Gastroesophageal sphincter (tissue), 4 donors: ENCODE data around the gene NTN5. TPM values are rescaled to one million over a fixed set of nuclear protein-coding genes. Genes with fewer than 3 reads are reported as not detected.
A peak's percentile ranks its signal among the peaks of the same experiment; 100 is the strongest.

Experiments used
- ATAC-seq: fragments of 150-250 bp; one replicate; pipeline ENCODE4 v1.9.1; 2016; ENCODE audit warnings: mild to moderate bottlenecking, moderate library complexity
- H3K27ac ChIP-seq, 4 donors: fragments of 200-600 bp; sonication (generic) in 3 of 4; 1 replicate in 3 of 4; 2 replicates in 1 of 4; pipeline ENCODE4 v1.5.1; 2016 to 2019
- H3K27me3 ChIP-seq: fragments of 200-600 bp; sonication (generic); one replicate; pipeline ENCODE4 v1.5.1; 2019
- H3K36me3 ChIP-seq, 2 donors: fragments of 200-600 bp; sonication (generic); one replicate each; pipeline ENCODE4 v1.5.1; 2019; ENCODE audit warnings: control low read depth in 1 of 2
- H3K4me1 ChIP-seq, 3 donors: fragments of 200-600 bp; sonication (generic); 1 replicate in 2 of 3; 2 replicates in 1 of 3; pipeline ENCODE4 v1.5.1; 2016 to 2019; ENCODE audit warnings: control low read depth in 2 of 3
- H3K4me3 ChIP-seq, 2 donors: fragments of 200-600 bp; sonication (generic); one replicate each; pipeline ENCODE4 v1.5.1; 2019; ENCODE audit warnings: mild to moderate bottlenecking in 1 of 2, moderate library complexity in 1 of 2
- H3K9me3 ChIP-seq, 3 donors: fragments of 200-600 bp; sonication (generic); one replicate each; pipeline ENCODE4 v1.5.1; 2017 to 2019; ENCODE audit warnings: control low read depth in 2 of 3
- CTCF ChIP-seq, 4 experiments: fragments of 200-600 bp in 2 of 4; fragments of 450-650 bp in 2 of 4; sonication (generic) in 1 of 4; IDR thresholded peaks; one replicate each; pipeline ENCODE4 v1.5.1; 2017 to 2019; ENCODE audit warnings: antibody characterized with exemption in 4 of 4, mild to moderate bottlenecking in 2 of 4, moderate library complexity in 2 of 4
- EP300 ChIP-seq: sonication (generic); formaldehyde crosslinking; IDR thresholded peaks from one replicate; pipeline ENCODE4 v1.6.1; 2017; ENCODE audit warnings: antibody characterized with exemption, mild to moderate bottlenecking
- POLR2A ChIP-seq, 2 donors: fragments of 450-650 bp; IDR thresholded peaks; one replicate each; pipeline ENCODE4 v1.6.1; 2017; ENCODE audit warnings: antibody characterized with exemption in 2 of 2, mild to moderate bottlenecking in 2 of 2, moderate library complexity in 1 of 2
- POLR2AphosphoS5 ChIP-seq: sonication (generic); formaldehyde crosslinking; IDR thresholded peaks from one replicate; pipeline ENCODE4 v1.6.1; 2017; ENCODE audit warnings: antibody characterized with exemption
- WGBS, 2 donors: methylation state at CpG; one replicate each; pipeline ENCODE4 v1.1.5; 2018; ENCODE audit warnings: low coverage in 1 of 2; 5-methylcytosine and 5-hydroxymethylcytosine counted together
- total RNA-seq, 4 donors: library from RNA; depleted of rRNA; stranded (reverse); fragments of >200 nt; gene quantifications; one replicate each; pipeline ENCODE4 v1.1.0, GENCODE V29; 2016

NTN5 gene
- total RNA-seq, 4 donors from 2014 or later: 0.78 to 2.3 (median 1.1) TPM; not detected in 1

- Histone ChIP-seq H3K9me3 (no peaks in the 10 kb centered on the region), H3K4me1 (peaks cover 0 to 72% (median 18%) of the 10 kb centered on the region in 3 donors), H3K27me3 (no peaks in the 10 kb centered on the region), H3K4me3 (peak overlapping the region; percentile 39 to 58), H3K36me3 (peaks cover 0 to 45% of the 10 kb centered on the region in 2 donors), H3K27ac (peak overlapping the region; percentile 68 to 91 (median 86))
- TF ChIP-seq EP300 (no peak), CTCF (IDR thresholded peaks at IDR 0.05) (no peak), POLR2AphosphoS5 (no peak), POLR2A (IDR thresholded peaks at IDR 0.05) (no peak)
- no peak for ATAC-seq
- 45 to 53% methylated on average over 11 to 15 of the region's 24 CpGs for WGBS, 2 donors
Observed at GRCh38 chr19:48624791-48625723, 47.8 kb downstream of the NTN5 start.

GRCh38 chr19:48624067-48624594 lies 48.7 kb downstream of the NTN5 start:
- peak in 1 of 2 donors; percentile 25 for TF ChIP-seq POLR2A (IDR thresholded peaks at IDR 0.05)
- peak; percentile 25 for TF ChIP-seq POLR2AphosphoS5
- no peak for TF ChIP-seq EP300
- TF ChIP-seq CTCF (IDR thresholded peaks at IDR 0.05): peak in 1 of 4 experiments; percentile 23
- H3K36me3 ChIP-seq: peaks cover 0 to 45% of the 10 kb centered on the region in 2 donors
- peak overlapping the region; percentile 39 to 58 for H3K4me3 ChIP-seq
- no peaks in the 10 kb centered on the region for H3K9me3 ChIP-seq
- 0% methylated on average over 1 to 2 of the region's 40 CpGs for WGBS, 2 donors
- peak overlapping the region; percentile 68 to 91 (median 86) for H3K27ac ChIP-seq
- peak; percentile 86 for ATAC-seq
- H3K27me3 ChIP-seq: no peaks in the 10 kb centered on the region
- peaks cover 0 to 70% (median 16%) of the 10 kb centered on the region in 3 donors for H3K4me1 ChIP-seq

- Histone ChIP-seq H3K9me3 (no peaks in the 10 kb centered on the region), H3K27ac (peak overlapping the region; percentile 57 to 91 (median 85)), H3K27me3 (no peaks in the 10 kb centered on the region), H3K4me1 (peaks cover 0 to 64% (median 16%) of the 10 kb centered on the region in 3 donors), H3K36me3 (peaks cover 0 to 41% of the 10 kb centered on the region in 2 donors), H3K4me3 (peak overlapping the region in 1 of 2 donors; percentile 58)
- TF ChIP-seq CTCF (IDR thresholded peaks at IDR 0.05) (no peak), POLR2A (IDR thresholded peaks at IDR 0.05) (no peak), EP300 (no peak), POLR2AphosphoS5 (no peak)
- 10 to 18% methylated on average over 7 to 8 of the region's 8 CpGs for WGBS, 2 donors
- no peak for ATAC-seq
Observed at GRCh38 chr19:48623556-48624066, 49.2 kb downstream of the NTN5 start.

GRCh38 chr19:48619692-48620585 lies 52.9 kb downstream of the NTN5 start:
- H3K4me3 ChIP-seq: peak overlapping the region; percentile 43 to 85
- no peak for ATAC-seq
- H3K4me1 ChIP-seq: peaks cover 2 to 89% (median 30%) of the 10 kb centered on the region in 3 donors
- peak overlapping the region; percentile 89 to 98 (median 92) for H3K27ac ChIP-seq
- TF ChIP-seq POLR2A (IDR thresholded peaks at IDR 0.05) (no peak), EP300 (no peak), CTCF (IDR thresholded peaks at IDR 0.05) (peak in 1 of 4 experiments; percentile 29), POLR2AphosphoS5 (no peak)
- H3K9me3 ChIP-seq: no peaks in the 10 kb centered on the region
- H3K27me3 ChIP-seq: no peaks in the 10 kb centered on the region
- peaks cover 0 to 40% of the 10 kb centered on the region in 2 donors for H3K36me3 ChIP-seq
- WGBS, 2 donors: 49 to 100% methylated on average over 1 to 2 of the region's 6 CpGs
